ENCODE measurements around the gene RFC2. TPM values are rescaled to one million over a fixed set of nuclear protein-coding genes. Genes with fewer than 3 reads are reported as not detected.

RFC2 gene
- total RNA-seq, 2 experiments from 2014 or later: 91.5 to 96.0 TPM

- peaks cover 11% of the 10 kb centered on the region for H3K4me1 Mint-ChIP-seq (ENCODE audit: low read depth)
- peaks cover 12% of the 10 kb centered on the region for H3K27me3 Mint-ChIP-seq (ENCODE audit: low read depth)
- no peaks in the 10 kb centered on the region for H3K9me3 Mint-ChIP-seq
- H3K27ac Mint-ChIP-seq: no peak overlapping the region
- peak overlapping the region; percentile 38 for H3K4me3 Mint-ChIP-seq
- peak; percentile 42 for DNase-seq
- intact Hi-C loops (cut with micrococcal nuclease): loop anchor here (1.0 to 5.0 kb wide), 3 partner anchors 20 to 112 kb away; partner anchors contain the start of gene RFC2
- H3K36me3 Mint-ChIP-seq (ENCODE audit: low read depth): no peaks in the 10 kb centered on the region
- CTCF ChIA-PET: interaction anchor here (1.4 kb wide), 1 partner anchor 111 kb away, joined by 6 read pairs; no protein-coding TSS in a partner anchor
These were observed 35.7 kb upstream of the RFC2 start for GRCh38 chr7:74289659-74290552.

- Mint-ChIP-seq H3K9me3 (no peaks in the 10 kb centered on the region), H3K36me3 (ENCODE audit: low read depth) (no peaks in the 10 kb centered on the region), H3K4me3 (peak within 1 kb of the TSS; percentile 73), H3K27ac (no peak within 1 kb of the TSS), H3K4me1 (ENCODE audit: low read depth) (peaks cover 11% of the 10 kb centered on the region), H3K27me3 (ENCODE audit: low read depth) (peaks cover 12% of the 10 kb centered on the region)
- intact Hi-C loops (cut with micrococcal nuclease): loop anchor here (1.0 kb wide), 1 partner anchor 19 kb away; no protein-coding TSS in a partner anchor
- CTCF ChIA-PET: interaction anchor here (1.3 to 2.1 kb wide), 3 partner anchors 18 to 112 kb away, joined by 3 to 7 read pairs (median 4); no protein-coding TSS in a partner anchor
- DNase-seq: peak; percentile 74
These were observed 34.9 kb upstream of the RFC2 start, which contains the start of gene CLIP2 for GRCh38 chr7:74289018-74289658. CLIP2 (plus strand) TSS chr7:74289407; CDS start chr7:74317547, 28,140 bp downstream.

- Mint-ChIP-seq H3K36me3 (ENCODE audit: low read depth) (no peaks in the 10 kb centered on the region), H3K4me1 (ENCODE audit: low read depth) (peaks cover 11% of the 10 kb centered on the region), H3K27ac (no peak overlapping the region), H3K9me3 (no peaks in the 10 kb centered on the region), H3K27me3 (ENCODE audit: low read depth) (peaks cover 12% of the 10 kb centered on the region), H3K4me3 (peak overlapping the region; percentile 73)
- intact Hi-C loops (cut with micrococcal nuclease): no loop called here
- DNase-seq: no peak
- CTCF ChIA-PET: interaction anchor here (0.8 to 2.1 kb wide), 4 partner anchors 17 to 113 kb away, joined by 3 to 7 read pairs (median 5); no protein-coding TSS in a partner anchor
These were observed 34.1 kb upstream of the RFC2 start for GRCh38 chr7:74288034-74288881.

- Mint-ChIP-seq H3K27me3 (ENCODE audit: low read depth) (peaks cover 15% of the 10 kb centered on the region), H3K4me3 (no peak overlapping the region), H3K9me3 (no peaks in the 10 kb centered on the region), H3K27ac (no peak overlapping the region), H3K36me3 (ENCODE audit: low read depth) (no peaks in the 10 kb centered on the region), H3K4me1 (ENCODE audit: low read depth) (peaks cover 11% of the 10 kb centered on the region)
- DNase-seq: no peak
- CTCF ChIA-PET: interaction anchor here (0.6 to 2.1 kb wide), 3 partner anchors 17 to 127 kb away, joined by 3 to 7 read pairs (median 4); no protein-coding TSS in a partner anchor
- intact Hi-C loops (cut with micrococcal nuclease): no loop called here
These were observed 33.3 kb upstream of the RFC2 start for GRCh38 chr7:74287303-74288033.

- H3K4me3 Mint-ChIP-seq: no peak overlapping the region
- DNase-seq: no peak
- peaks cover 15% of the 10 kb centered on the region for H3K27me3 Mint-ChIP-seq (ENCODE audit: low read depth)
- H3K27ac Mint-ChIP-seq: no peak overlapping the region
- CTCF ChIA-PET: no interaction called here
- intact Hi-C loops (cut with micrococcal nuclease): no loop called here
- peaks cover 11% of the 10 kb centered on the region for H3K4me1 Mint-ChIP-seq (ENCODE audit: low read depth)
- H3K9me3 Mint-ChIP-seq: no peaks in the 10 kb centered on the region
- H3K36me3 Mint-ChIP-seq (ENCODE audit: low read depth): no peaks in the 10 kb centered on the region
These were observed 31.9 kb upstream of the RFC2 start for GRCh38 chr7:74286131-74286530.

- CTCF ChIA-PET: interaction anchor here (0.9 to 1.1 kb wide), 2 partner anchors 78 to 116 kb away, joined by 5 to 6 read pairs; no protein-coding TSS in a partner anchor
- intact Hi-C loops (cut with micrococcal nuclease): no loop called here
- Mint-ChIP-seq H3K4me3 (no peak overlapping the region), H3K4me1 (ENCODE audit: low read depth) (peaks cover 13% of the 10 kb centered on the region), H3K27me3 (ENCODE audit: low read depth) (peaks cover 9% of the 10 kb centered on the region), H3K9me3 (no peaks in the 10 kb centered on the region), H3K27ac (no peak overlapping the region), H3K36me3 (ENCODE audit: low read depth) (no peaks in the 10 kb centered on the region)
- DNase-seq: no peak
These were observed 30.6 kb upstream of the RFC2 start for GRCh38 chr7:74284781-74285259.

GRCh38 chr7:74283858-74284447 is 29.8 kb upstream of the RFC2 start:
- DNase-seq: no peak
- H3K36me3 Mint-ChIP-seq (ENCODE audit: low read depth): no peaks in the 10 kb centered on the region
- intact Hi-C loops (cut with micrococcal nuclease): no loop called here
- H3K4me3 Mint-ChIP-seq: no peak overlapping the region
- H3K27ac Mint-ChIP-seq: no peak overlapping the region
- H3K9me3 Mint-ChIP-seq: no peaks in the 10 kb centered on the region
- peaks cover 11% of the 10 kb centered on the region for H3K4me1 Mint-ChIP-seq (ENCODE audit: low read depth)
- peaks cover 9% of the 10 kb centered on the region for H3K27me3 Mint-ChIP-seq (ENCODE audit: low read depth)
- CTCF ChIA-PET: interaction anchor here (0.7 to 1.9 kb wide), 3 partner anchors 8 to 117 kb away, joined by 5 to 7 read pairs (median 6); no protein-coding TSS in a partner anchor

GRCh38 chr7:74282748-74283459 is 28.7 kb upstream of the RFC2 start:
- H3K27ac Mint-ChIP-seq: no peak overlapping the region
- intact Hi-C loops (cut with micrococcal nuclease): no loop called here
- no peaks in the 10 kb centered on the region for H3K36me3 Mint-ChIP-seq (ENCODE audit: low read depth)
- peaks cover 7% of the 10 kb centered on the region for H3K27me3 Mint-ChIP-seq (ENCODE audit: low read depth)
- DNase-seq: no peak
- peaks cover 2% of the 10 kb centered on the region for H3K4me1 Mint-ChIP-seq (ENCODE audit: low read depth)
- CTCF ChIA-PET: interaction anchor here (0.7 to 1.9 kb wide), 2 partner anchors 9 to 118 kb away, joined by 5 to 7 read pairs; no protein-coding TSS in a partner anchor
- no peak overlapping the region for H3K4me3 Mint-ChIP-seq
- H3K9me3 Mint-ChIP-seq: no peaks in the 10 kb centered on the region

GRCh38 chr7:74280985-74281384 is 26.8 kb upstream of the RFC2 start:
- H3K27me3 Mint-ChIP-seq (ENCODE audit: low read depth): peaks cover 3% of the 10 kb centered on the region
- no peaks in the 10 kb centered on the region for H3K36me3 Mint-ChIP-seq (ENCODE audit: low read depth)
- H3K9me3 Mint-ChIP-seq: no peaks in the 10 kb centered on the region
- DNase-seq: no peak
- intact Hi-C loops (cut with micrococcal nuclease): no loop called here
- H3K27ac Mint-ChIP-seq: no peak overlapping the region
- CTCF ChIA-PET: interaction anchor here (0.9 kb wide), 1 partner anchor 121 kb away, joined by 4 read pairs; no protein-coding TSS in a partner anchor
- H3K4me3 Mint-ChIP-seq: no peak overlapping the region
- peaks cover 2% of the 10 kb centered on the region for H3K4me1 Mint-ChIP-seq (ENCODE audit: low read depth)

- H3K4me3 Mint-ChIP-seq: no peak overlapping the region
- no peak for DNase-seq
- H3K9me3 Mint-ChIP-seq: no peaks in the 10 kb centered on the region
- H3K36me3 Mint-ChIP-seq (ENCODE audit: low read depth): no peaks in the 10 kb centered on the region
- CTCF ChIA-PET: interaction anchor here (0.7 kb wide), 2 partner anchors 36 to 214 kb away, joined by 3 to 4 read pairs; no protein-coding TSS in a partner anchor
- no peaks in the 10 kb centered on the region for H3K27me3 Mint-ChIP-seq (ENCODE audit: low read depth)
- H3K4me1 Mint-ChIP-seq (ENCODE audit: low read depth): peaks cover 3% of the 10 kb centered on the region
- intact Hi-C loops (cut with micrococcal nuclease): no loop called here
- no peak overlapping the region for H3K27ac Mint-ChIP-seq
These were observed 23.4 kb upstream of the RFC2 start for GRCh38 chr7:74277636-74278035.

All from activated naive CD4-positive, alpha-beta T cell treated with anti-CD3 and anti-CD28 coated beads for 36 hours (primary cell).